Dedifferentiated amniotic fluid mesenchymal stem cell (primary cell): ENCODE results near the gene RET.
A peak's percentile ranks its signal among the peaks of the same experiment; 100 is the strongest.

Source experiments
- DNase-seq: peaks from one replicate; pipeline ENCODE4 v3.0.0-alpha.2; 2016; ENCODE audit errors: extremely low spot score

Gene RET

DNA sequence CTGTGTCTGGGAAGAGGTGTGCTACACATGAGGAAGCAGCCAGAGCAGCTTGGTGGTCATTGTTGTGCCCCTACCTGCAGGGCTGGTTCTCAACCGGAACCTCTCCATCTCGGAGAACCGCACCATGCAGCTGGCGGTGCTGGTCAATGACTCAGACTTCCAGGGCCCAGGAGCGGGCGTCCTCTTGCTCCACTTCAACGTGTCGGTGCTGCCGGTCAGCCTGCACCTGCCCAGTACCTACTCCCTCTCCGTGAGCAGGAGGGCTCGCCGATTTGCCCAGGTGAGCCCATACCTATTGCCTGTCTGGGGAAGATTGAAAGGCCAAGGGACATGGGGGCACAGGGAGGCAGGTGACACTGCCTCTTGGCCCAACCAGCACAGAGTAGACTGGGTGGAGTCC is 32.1 kb downstream of the RET start:
- DNase-seq: no peak

DNA sequence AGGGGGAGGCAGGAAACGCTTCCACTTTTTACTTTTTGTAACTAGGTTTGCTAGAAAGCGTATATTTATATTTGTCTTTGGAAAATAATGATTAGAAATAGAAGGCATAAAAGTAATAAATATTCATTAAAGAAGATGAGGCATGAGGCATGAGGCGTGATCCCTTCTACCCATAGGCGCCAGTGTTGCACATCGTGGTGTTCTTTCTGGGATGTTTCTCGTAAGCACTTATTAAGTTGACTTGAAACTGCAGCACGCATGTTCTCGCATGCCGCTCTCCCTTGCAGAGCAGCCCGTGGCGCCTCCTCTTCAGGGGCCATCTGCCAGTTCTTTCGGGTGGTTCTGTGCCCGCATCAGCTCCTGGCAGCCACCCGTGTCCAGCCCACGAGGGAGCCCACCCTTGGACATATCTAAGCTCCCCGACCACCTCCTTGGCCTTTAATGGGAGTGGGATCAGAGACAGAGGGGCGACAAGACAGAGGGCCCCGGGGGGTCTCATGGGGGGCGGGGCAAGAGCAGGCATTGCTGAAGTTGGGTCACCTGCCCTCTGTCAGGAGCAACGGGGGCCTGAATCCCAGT is 32.9 kb downstream of the RET start:
- DNase-seq: no peak

DNA sequence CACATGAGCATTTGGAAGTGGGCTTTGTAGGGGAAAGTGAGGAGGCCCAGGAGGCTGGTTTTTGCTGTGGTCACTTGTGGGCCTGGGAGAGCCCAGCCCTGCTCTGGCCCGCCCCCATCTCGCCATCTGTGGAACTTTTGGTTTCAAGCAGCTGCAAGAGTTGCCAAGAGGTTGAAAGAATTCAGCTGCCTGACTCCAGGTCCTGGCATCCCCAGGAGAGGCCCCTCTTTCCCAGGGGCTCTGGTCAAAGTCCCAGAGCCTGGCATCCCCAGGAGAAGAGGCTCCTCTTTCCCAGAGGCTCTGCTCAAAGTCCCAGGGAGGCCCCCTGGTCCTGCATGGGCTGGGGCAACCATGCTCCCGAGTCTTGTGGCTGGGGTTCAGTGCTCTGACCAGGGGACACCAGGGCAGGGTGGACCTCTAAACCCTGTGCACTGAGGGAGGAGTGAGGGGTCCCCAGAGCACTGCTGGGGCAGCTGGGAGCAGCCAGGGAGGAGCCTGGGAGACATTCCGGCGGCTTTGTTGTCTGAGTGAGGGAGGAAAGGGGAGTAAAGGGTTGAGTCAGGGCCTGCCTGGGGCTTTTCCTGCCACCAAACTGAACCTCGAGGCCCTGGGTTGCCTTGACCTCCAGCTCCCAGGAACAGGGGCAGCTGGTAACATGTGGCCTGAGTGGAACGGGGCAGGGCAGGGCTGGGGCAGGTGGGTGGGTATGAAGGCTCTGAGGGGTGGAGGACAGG is 33.6 kb downstream of the RET start:
- DNase-seq: peak; percentile 59

- DNase-seq: no peak
Measured at GRCh38 chr10:43111101-43111500, 34.2 kb downstream of the RET start.

GRCh38 chr10:43111921-43112607 is 35.2 kb downstream of the RET start:
- no peak for DNase-seq

DNA sequence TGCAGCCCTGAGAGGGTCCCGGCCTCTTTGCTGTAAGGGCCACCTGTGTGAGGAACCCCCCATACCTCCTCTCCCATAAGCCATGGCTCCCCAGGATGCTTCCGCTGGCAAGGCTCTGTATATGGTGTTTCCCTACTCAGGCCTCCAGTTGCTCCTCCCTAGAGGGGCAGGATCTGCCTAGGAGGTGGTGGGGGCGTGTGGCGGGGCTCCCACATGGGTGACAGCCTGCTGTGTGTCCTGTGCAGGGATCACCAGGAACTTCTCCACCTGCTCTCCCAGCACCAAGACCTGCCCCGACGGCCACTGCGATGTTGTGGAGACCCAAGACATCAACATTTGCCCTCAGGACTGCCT is 35.7 kb downstream of the RET start:
- DNase-seq: no peak

- no peak for DNase-seq
Measured at GRCh38 chr10:43113201-43114087, 36.6 kb downstream of the RET start.

DNA sequence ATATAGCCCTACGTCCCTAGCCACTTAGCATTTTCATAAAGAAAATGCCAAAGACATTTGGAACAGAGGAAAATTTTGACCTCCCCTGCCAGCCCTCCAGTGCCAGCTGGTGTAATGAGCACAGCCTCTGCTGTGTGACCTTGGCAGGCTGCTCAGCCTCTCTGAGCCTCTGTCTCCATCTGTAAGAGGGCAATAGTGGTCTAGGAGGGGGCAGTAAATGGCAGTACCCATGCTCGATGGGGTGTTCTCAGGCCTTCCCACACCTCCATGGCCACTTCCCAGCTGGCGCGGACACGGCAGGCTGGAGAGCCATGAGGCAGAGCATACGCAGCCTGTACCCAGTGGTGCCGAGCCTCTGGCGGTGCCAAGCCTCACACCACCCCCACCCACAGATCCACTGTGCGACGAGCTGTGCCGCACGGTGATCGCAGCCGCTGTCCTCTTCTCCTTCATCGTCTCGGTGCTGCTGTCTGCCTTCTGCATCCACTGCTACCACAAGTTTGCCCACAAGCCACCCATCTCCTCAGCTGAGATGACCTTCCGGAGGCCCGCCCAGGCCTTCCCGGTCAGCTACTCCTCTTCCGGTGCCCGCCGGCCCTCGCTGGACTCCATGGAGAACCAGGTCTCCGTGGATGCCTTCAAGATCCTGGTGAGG is 37.3 kb downstream of the RET start:
- DNase-seq: no peak

- no peak for DNase-seq
Measured at GRCh38 chr10:43114743-43115611, 38.1 kb downstream of the RET start.

GRCh38 chr10:43115881-43116595 is 39.2 kb downstream of the RET start:
- no peak for DNase-seq

DNA sequence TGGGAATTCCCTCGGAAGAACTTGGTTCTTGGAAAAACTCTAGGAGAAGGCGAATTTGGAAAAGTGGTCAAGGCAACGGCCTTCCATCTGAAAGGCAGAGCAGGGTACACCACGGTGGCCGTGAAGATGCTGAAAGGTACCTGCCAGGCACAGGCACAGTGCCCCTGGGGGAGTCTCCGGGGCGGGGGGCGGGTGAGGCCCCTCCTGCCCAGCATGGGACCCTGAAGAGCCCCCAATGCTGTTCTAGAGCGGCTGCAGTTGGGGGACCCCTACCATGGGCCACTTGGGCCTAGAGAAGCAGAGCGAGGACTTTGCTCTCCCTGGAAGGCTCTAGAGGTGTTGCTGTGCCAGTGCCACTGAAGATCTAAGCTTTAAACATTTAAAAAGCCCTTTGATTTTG is 39.7 kb downstream of the RET start:
- no peak for DNase-seq

DNA sequence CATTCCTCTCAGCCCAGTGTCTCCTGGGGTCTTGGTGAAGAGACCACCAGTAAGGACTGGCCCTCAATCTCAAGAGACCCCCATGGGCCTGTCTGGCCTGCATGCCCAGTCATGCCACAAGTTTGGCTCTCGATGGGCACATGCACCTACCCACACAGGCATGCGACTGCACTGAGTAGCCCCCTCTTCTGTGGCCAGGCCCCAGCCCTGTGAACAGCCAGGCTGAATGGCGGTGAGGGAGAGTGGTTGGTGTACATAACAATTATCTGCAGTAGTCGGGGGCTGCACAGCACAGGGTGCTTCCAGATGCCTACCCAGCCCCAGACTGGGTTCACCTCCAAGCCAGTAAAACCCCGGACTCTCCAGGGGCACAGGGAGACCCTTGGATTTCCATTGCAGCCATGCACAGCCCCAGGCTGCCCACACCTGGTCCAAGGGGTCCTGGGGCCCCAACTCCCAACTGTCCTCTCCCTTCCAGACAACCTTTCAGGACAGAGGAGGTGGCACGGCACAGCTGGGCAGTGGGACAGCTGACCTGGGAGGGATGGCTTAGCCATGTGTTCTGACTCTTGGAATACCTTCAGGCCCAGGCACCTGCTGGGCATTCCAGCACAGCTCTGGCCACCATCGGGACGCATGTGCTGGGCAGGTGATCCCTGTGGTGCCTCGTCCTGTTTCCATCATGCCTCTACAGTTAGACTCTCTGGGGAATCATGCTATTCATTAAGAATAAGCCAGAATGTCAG is 40.3 kb downstream of the RET start:
- no peak for DNase-seq

DNA sequence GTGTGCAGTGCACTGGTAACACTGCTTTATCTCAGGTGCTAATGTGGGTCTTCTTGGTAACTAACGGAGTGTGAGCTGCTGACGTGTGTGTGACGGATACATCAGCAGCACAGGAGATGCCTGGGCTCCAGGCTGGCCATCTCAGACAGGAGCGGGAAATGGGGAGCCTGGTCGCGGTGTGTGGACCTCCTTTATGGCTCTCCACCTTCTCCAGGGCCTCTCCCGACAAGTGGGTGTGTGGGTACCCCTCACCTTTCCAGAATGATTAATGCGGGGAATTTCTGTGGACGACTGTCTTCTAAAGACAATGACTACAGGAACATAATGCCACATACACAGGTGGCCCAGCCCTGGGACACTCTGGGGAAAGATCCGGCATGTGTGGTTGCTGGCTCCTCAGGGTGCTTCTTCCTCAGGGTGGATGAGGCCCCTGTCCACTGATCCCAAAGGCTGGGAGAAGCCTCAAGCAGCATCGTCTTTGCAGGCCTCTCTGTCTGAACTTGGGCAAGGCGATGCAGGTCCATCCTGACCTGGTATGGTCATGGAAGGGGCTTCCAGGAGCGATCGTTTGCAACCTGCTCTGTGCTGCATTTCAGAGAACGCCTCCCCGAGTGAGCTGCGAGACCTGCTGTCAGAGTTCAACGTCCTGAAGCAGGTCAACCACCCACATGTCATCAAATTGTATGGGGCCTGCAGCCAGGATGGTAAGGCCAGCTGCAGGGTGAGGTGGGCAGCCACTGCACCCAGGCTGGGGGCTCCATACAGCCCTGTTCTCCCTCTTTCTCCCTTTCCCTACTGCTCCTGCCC is 41.1 kb downstream of the RET start:
- no peak for DNase-seq

GRCh38 chr10:43118631-43119415 is 42.0 kb downstream of the RET start:
- no peak for DNase-seq

- DNase-seq: no peak
Measured at GRCh38 chr10:43119416-43120115, 42.7 kb downstream of the RET start.

GRCh38 chr10:43120116-43120928 is 43.5 kb downstream of the RET start:
- DNase-seq: no peak
